Measurements from ENCODE around the gene KIF26B.
A peak's percentile ranks its signal among the peaks of the same experiment; 100 is the strongest.

KIF26B gene

DNA sequence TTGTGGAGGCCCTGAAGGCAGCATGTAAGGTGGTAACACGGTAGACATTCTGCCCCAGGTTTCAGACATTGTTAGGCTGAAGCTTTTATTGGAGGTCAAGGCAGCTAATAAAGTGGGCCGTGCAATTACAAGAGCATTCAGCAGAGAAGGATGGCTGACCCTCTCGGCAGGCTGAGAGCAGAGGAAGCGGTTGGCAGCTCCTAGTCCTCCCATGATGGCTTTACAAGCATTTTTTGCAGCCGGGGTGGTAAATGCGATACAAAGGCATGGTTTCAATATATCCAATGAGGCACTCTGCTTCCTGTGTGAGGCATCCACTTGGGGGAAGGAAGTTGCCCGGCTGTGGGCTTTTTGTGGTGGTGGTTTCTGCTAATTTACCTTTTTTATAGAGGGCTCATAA is 14.6 kb downstream of the KIF26B start:
- FAIRE-seq: no peak
- no peak for DNase-seq (ENCODE audit: low spot score)

DNA sequence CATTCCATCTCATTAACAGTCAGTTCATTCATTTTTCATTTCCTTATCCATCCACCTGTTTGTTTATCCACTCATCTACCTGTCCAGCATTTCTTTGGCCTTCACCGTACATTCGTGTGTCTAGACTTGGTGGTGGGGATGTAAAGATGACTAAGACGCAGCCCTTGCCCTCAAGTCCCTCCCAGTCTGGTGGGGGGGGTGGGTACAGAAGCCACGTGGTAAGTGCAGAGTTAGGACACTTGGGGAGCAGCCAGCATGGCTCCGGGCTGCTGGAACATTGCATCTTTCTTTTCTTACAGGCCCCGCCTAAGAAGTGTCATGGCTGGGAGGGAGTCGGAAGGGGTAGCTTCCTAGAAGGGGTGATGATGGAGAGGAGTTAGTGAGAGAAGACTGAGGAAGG is 17.2 kb downstream of the KIF26B start:
- DNase-seq (ENCODE audit: low spot score) (no peak), FAIRE-seq (no peak)

DNA sequence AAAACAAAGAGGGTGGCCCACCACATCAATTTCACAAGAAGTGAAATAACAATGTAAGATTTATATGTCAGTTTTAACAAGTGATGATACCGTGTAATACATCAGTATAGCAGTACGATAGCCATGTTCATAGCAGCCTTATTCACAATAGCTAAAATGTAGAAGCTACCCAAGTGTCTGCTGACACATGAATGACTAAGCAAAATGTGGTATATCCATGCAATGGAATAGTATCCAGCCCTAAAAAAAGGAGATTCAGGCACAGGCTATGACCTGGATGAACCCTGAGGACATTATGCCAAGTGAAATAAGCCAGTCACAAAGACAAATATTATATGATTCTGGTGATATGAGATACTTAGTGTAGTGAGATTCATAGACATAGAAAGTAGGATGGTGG is 18.0 kb downstream of the KIF26B start:
- no peak for FAIRE-seq

DNA sequence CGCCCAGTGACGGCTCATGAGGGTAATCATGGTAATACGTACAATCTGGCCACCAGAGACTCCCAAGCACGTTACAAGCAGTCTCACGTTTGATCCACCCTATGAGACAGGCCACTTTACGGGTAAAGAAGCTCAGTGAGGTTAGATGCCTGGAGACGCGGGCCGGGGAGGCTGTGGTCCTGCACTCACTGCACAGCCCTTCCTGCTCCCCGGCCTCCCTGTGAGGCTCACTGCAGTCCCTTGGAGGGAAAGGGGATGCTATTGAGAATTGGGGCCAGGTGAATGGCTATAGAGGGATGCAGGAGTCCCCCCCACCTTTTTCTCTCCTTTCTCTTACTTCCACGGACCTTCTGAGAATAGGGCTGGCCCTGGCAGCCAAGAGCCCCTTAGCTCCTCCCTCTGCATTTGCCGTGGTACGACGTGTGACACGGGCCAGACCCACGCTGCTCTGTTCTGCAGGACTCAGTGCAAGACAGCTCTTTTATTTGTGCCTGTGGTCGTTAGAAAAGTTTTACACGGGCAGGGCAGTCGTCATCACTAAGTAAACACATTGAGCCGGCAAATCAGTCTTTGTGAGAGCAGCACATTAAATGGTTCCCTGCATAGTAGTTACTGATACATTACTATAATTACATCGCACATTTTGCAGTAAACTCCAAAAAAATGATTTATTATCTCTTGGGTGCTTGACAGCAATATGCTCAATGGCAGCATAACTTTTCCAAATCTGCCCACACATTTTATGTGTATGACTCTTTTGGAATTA is 18.8 kb downstream of the KIF26B start:
- FAIRE-seq: no peak
- no peak for DNase-seq (ENCODE audit: low spot score)

More for the DNA sequence above, 18.0 kb downstream of the KIF26B start:
- DNase-seq (ENCODE audit: low spot score): no peak

DNA sequence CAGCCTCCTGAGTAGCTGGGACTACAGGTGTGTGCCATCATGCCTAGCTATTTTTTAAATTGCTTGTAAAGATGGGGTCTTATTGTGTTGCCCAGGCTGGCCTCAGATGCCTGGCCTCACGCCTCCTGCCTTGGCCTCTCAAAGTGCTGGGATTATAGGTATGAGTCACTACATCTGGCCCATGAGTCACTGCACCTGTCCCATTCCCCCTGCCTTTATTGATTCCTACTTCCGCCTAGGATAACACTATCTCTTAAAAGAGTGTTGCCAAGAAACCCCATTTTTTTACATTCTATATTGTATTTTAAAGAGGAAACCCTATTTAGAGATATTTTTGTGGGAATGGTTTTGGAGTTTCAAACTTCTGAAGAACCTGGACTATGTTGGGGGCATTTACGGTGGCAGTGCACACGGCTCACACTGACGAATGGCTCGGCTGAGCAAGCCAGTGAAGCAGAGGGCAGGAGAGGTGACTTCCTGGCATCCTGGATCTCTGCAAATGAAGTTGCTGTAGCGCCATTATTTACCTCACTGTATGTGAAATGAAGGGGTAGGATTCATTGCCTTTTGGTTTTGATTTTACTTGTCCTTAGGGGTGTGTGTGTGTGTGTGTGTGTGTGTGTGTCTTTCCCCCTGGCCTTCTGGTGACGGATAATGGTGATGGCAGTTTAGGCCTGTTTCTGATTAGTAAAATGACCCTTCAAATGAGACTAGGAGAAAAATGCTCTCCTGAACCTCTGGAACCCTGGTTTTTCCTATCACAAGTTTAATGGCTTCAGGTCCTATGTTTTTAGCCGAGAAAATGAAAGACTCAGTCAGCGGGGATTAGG is 22.5 kb downstream of the KIF26B start:
- peak; percentile 70 for DNase-seq (ENCODE audit: low spot score)
- FAIRE-seq: peak; percentile 86

DNA sequence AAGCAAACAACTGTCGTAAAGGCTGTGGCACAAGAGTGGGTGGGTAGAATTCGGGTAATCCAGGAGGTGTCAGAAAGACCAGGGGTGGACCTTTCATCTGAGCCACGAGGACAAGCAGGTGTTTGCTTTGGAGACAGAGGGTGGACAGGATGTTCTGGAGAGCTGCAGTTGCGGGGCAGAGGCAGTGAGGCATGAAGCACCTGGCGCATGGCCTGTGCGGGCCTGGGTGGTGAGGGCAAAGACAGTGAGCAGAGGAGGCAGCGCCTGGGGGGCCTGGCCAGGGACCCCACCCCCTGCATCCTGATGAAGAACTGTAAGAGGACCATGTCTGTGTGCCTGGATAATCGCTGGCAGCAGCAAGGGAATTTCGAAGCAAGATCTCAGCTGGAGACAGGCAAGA is 24.9 kb downstream of the KIF26B start:
- FAIRE-seq (no peak), DNase-seq (ENCODE audit: low spot score) (no peak)

DNA sequence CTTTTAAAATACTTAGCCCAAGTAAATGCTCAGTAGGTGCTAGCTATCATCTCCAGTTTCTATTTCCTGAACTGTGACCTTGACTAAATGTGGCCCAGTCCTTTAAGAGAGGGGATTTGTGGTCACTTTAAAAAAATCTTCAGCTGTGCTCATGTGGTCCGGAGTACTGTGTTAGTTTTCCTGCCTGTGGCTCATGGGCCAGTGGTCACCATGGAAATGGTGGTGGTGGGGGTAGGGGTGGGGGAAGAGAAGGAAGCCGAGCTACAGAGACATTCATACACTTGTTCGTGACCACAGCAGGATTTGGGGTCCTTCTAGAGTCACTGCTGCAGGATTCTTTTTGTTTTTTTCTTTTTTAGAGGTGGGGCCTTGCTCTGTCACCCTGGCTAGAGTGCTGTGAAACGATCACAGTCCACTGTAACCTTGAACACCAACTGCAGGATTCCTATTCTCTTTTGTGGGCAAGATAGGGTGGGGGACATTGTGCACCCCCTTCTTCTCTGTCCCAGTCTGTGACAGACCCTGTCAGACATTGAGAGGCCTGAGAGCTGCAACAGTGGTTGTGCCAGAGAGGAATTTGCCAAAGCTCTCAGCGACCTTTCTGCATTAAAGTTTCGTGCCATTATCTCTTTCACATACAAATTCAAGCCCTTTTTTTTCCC is 25.8 kb downstream of the KIF26B start:
- DNase-seq (ENCODE audit: low spot score) (no peak), FAIRE-seq (no peak)

DNA sequence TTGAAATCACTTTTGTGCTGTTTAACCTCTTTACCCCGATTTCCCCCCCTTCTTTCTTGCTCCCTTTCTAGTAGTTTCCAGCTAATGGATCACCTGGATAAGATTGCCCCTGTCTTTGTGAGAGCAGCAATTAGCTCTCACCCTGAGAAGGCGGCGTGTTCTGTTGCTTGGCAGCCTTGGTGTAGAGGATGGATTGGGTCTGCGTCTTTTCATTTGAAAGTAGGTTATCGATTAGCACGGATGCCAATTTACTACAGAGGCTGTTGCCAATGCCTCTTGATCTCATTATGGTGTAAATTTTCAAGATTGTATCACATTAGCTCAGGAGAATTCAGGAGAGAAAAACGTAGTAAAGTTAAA is 26.4 kb downstream of the KIF26B start:
- no peak for DNase-seq (ENCODE audit: low spot score)
- peak; percentile 27 for FAIRE-seq

DNA sequence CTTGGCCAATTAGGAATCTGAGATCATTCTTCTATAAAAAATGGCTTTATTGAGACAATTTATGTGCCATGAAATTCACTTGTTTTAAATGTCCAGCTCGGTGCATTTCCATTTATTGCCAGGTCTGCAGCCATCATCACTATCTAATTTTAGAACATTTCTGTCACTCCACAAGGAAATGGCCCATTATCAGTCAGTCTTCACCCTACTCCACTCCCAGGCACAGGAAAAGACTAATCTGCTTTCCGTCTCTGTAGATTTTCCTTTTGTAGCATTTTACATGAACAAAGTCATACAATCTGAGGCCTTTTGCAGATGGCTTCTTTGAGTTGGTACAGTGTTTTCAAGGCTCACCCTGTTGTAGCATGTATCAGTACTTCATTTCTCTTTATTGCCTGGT is 27.2 kb downstream of the KIF26B start:
- FAIRE-seq (no peak), DNase-seq (ENCODE audit: low spot score) (no peak)

DNA sequence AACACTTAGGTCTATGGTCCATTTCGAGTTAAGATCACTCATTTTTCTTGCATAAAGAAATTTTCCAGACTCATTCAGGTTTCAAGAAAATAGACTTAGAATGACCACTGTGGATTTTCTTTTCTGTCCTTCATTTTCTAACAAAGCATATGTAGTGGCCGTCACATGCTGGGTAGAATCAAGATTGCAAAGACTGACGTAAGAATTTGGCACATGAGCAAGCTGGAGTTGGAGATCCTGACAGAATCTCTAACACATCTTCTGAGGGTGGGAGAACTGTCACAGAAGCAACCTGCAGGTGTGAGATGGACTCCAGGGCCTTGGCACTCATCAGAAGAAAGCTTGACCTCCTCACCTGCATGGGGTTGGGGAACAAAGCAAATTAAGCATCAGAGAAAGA is 28.6 kb downstream of the KIF26B start:
- FAIRE-seq: no peak

DNA sequence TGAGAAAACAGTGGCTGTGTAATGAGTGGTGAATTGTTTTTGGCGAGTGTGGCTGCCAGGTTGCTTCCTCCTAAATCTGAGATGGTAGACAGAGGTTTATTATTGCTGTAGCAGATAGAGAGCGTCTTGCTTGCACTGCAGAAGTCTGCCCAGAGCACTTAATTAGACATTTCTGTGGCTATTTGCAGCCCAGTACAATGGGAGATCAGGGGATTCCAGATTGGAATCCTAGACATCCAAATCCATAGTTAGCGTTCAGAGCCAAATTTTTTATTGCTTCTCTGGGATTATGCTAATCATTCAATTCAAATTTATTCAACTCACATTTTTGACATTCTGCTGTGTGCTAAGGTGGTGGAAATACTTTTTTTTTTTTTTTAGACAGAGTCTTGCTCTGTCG is 30.0 kb downstream of the KIF26B start:
- no peak for DNase-seq (ENCODE audit: low spot score)
- FAIRE-seq: no peak

More for the DNA sequence above, 28.6 kb downstream of the KIF26B start:
- DNase-seq (ENCODE audit: low spot score): no peak

DNA sequence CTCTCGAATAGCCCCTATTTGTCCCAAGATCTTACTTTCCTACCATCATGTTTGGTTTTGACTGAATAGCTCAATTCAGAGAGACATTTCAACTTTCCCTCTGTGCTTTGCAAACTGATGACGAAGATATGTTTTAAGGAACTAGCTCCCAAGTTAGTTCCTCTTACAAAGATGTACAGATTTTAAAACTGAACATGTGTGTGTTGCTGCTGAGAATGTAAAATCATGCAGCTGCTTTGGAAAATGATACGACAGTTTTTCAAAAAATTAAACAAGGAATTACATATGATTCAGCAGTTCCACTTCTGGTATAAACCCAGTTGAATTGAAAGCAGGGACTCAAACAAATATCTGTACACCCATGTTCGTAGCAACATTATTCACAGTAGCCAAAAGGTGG is 33.6 kb downstream of the KIF26B start:
- DNase-seq (ENCODE audit: low spot score) (no peak), FAIRE-seq (no peak)

DNA sequence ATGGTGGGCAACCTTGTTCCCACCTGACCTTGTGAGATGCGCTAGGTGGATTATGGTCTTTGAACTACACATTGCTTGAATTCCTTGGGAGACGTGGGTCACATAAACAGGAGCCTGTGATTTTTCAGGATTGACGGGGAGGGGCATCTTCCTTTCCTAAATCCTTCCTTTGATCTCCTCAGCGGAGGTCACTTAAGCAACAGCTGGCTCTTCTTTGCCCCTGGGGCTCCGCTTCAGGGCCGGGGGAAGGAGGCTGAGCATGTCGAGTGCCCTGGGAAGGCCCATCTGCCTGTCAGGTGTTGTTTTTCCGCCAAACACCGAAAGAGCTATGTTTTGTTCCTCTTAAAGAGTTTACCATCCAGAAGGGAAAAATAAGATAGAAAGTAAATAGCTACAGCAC is 40.6 kb downstream of the KIF26B start:
- DNase-seq (ENCODE audit: low spot score) (no peak), FAIRE-seq (no peak)

DNA sequence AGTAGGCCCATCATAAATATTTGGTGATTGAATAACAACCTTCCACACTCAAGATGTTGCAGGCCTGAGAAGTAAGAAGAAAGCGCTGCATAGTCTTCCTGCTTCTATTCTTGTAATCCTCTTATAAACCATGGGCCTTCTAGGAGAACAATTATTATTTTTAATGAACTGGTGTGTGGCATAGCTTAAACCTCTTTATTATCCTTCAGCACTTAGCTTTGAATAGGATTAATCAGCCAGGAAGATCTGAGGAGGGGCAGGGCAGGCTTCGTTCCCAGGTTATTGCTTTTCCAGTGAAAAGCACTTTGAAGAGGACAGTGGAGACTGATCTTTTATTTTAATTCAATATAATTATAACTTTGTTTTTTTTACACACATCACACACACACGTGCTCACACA is 42.3 kb downstream of the KIF26B start:
- no peak for DNase-seq (ENCODE audit: low spot score)
- no peak for FAIRE-seq

DNA sequence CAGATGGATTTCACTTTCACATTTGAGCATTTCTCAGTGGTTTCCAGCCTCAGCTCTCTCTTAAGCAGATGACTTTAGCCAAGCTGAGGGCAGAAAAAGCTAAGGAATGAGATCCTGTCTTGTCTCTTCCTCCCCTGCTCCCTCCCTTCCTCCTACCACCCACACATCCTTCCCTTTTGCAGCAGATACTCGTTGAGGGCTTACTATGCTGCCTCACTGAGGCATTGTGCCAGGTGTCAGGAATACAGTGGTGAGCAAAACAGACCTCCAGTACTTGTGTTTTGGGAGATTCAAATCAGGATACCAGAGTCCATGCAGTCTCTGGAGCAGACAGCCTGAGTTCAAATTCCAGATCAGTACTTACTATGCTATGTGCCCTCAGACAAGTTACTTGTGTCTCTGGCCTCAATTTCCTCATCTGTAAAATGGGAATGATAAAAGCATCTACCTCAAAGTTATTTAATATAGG is 43.2 kb downstream of the KIF26B start:
- FAIRE-seq (no peak), DNase-seq (ENCODE audit: low spot score) (no peak)

DNA sequence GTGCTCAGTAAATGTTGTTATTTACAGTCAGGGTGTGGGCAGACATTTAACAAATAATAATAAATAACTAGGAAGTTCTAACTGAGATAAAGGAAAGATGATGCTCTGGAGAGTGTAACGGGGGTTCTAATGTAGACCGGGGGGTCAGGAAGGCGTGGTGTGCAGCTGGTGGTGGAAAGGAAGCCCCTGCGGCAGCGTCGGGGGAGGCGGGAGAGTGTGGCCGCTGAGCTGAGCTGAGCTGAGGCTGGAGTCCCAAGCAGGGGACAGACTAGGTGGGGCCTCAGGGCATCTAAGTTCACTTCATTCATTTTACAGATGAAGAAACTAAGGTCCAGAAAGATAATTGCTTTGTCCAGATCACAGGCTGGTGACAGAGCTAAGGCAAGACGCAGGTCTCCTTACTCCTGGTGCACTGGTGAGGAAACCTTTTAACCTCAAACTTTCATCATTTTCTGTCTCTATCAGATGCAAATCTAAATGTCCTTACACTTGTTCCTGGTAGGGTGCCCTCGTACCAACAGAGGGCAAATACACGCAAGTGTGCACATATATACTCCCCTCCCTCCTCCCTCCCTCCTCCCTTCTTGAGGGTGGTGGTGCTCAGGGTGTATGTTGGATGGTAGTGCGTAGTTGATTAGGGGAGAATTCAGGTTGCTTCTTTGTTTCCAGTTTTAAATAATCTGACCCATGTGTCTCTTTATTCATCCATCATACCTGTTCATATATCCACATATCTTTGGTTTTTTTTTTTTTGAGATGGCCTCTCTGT is 44.1 kb downstream of the KIF26B start:
- no peak for DNase-seq (ENCODE audit: low spot score)

DNA sequence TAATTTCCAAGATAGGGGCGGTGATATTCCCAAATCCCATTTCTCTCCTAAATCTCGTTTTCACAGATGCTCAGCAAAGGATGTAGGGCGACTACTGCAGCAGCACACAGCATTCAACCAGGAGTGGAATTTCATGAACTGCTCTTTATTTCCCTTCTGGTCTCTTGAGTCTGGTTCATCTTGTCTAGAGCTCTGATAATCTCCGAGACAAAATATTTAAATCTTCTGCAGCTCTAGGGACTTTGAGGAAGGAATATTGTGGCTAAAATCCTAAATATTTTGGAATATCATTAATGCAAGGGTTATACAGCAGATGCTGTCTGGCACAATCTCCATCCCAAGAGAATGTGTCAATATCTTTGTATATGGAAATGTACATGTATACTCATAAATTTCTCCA is 45.4 kb downstream of the KIF26B start:
- DNase-seq (ENCODE audit: low spot score): no peak
- no peak for FAIRE-seq

More for the DNA sequence above, 44.1 kb downstream of the KIF26B start:
- no peak for FAIRE-seq

DNA sequence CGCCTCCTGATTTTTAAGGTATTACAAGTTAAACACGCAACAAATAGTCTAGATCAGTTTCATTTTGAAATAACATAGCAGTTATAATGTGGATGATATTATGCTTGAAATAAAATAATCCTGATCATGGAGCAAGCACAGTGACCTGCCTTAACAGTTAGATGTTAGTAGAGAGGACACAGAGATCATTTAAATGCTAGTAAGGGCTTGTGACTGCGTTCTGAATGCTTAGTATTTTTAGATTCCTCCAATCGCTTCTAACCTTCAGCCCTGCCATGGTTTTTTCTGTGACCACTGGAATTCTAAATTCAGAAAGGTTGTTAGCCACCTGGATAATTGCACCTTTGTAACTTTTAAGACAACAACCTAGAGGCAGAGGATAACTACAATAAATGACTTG is 46.4 kb downstream of the KIF26B start:
- no peak for FAIRE-seq
- no peak for DNase-seq (ENCODE audit: low spot score)

DNA sequence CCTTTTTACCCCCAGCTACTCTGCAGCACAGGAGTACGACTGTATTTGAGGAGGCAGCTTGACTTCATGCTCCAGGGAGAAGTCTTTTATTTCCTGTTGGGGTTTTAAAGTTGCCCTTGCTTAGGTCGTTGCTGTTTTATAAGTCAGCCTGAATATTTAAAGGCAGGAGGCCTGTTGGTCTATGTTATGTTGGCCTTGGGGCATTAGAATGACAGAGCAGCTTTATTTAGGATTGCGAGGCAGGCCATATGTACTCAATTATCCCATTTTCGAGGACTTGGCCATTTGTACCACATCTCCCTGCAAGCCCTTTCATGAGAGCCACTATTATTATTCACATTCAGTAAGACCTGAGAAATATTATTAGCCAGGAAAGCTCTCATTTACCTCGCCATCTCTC is 47.0 kb downstream of the KIF26B start:
- no peak for FAIRE-seq
- no peak for DNase-seq (ENCODE audit: low spot score)

DNA sequence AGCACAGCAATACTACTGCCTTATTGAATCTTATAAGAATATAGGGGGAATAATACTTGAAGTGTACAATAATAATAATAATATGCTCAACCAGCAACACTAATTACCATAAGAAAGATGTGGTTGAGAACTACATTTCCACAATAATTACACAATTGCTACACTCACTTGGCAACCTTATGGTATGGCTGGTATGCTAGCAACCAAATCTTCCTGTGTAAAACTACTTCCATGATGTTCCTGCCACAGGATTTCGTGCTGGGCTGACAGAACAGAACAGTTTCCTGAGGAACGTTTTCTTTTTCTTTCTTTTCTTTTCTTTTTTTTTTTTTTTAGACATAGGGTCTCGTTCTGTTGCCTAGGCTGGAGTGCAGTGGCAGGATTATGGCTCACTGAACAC is 50.6 kb downstream of the KIF26B start:
- FAIRE-seq (no peak), DNase-seq (ENCODE audit: low spot score) (no peak)

DNA sequence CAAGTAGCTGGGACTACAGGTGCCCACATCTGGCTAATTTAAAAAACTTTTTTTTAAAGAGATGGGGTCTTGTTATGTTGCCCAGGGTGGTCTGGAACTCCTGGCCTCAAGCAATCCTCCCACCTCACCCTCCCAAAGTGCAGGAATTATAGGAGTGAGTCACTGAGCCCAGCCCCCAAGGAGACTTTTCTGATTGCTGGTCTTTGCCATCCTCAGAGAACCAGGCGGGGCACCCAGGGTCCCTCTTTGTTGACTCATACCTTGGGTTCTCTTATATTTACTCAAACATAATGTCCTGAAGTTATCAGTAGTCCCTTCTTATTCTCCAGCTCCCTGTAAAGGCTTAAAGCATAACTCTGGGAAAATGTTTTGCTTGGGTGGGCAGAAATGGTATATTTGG is 51.1 kb downstream of the KIF26B start:
- DNase-seq (ENCODE audit: low spot score): no peak
- no peak for FAIRE-seq

All from urothelium cell line (cell line).